Duodenal mucosa (tissue), 2 donors: ENCODE results near the gene CUX1.

Experiments
- H3K27ac ChIP-seq: one replicate; pipeline ENCODE4 v1.7.0; 2013; ENCODE audit warnings: low read depth, low read length
- H3K27me3 ChIP-seq, 2 donors: one replicate each; pipeline ENCODE4 v1.7.0; 2013; ENCODE audit warnings: low read length in 2 of 2, control low read depth in 1 of 2; ENCODE audit not compliant: insufficient read depth in 2 of 2, control insufficient read depth in 1 of 2
- H3K36me3 ChIP-seq, 2 donors: one replicate each; pipeline ENCODE4 v1.7.0; 2013; ENCODE audit warnings: low read length in 2 of 2, control low read depth in 1 of 2; ENCODE audit not compliant: insufficient read depth in 2 of 2, control insufficient read depth in 1 of 2
- H3K4me1 ChIP-seq, 2 donors: one replicate each; pipeline ENCODE4 v1.7.0; 2013; ENCODE audit warnings: low read length in 2 of 2, control low read depth in 1 of 2; ENCODE audit not compliant: insufficient read depth in 2 of 2, control insufficient read depth in 1 of 2
- H3K4me3 ChIP-seq, 2 donors: one replicate each; pipeline ENCODE4 v1.7.0; 2013; ENCODE audit warnings: low read length in 2 of 2, low read depth in 1 of 2
- H3K9ac ChIP-seq, 2 donors: one replicate each; pipeline ENCODE4 v1.7.0; 2013; ENCODE audit warnings: low read length in 2 of 2, low read depth in 1 of 2
- H3K9me3 ChIP-seq, 2 donors: one replicate each; pipeline ENCODE4 v1.7.0; 2013; ENCODE audit warnings: low read length in 2 of 2, control low read depth in 1 of 2; ENCODE audit not compliant: control insufficient read depth in 1 of 2

Gene CUX1

DNA sequence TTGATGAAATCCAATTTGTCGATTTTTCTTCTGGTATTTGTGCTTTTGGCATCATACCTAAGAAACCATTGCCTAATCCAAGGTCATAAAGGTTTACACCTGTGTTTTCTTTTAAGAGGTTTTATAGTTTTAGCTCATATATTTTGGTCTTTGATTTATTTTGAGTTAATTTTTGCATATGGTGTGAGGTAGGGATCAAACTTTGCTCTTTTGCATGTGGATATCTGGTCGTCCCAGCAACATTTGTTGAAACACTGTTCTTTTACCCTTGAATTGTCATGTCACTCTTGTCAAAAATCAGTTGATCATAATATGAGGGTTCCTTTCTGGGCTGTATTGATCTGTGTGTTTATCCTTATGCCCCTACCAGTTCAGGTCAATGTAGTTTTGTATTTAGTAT, 236.7 kb downstream of the CUX1 start:
- Histone ChIP-seq H3K4me3 (no peak overlapping the region), H3K36me3 (no peaks in the 10 kb centered on the region), H3K27ac (no peak overlapping the region), H3K9ac (no peak overlapping the region), H3K9me3 (peaks cover 0 to 4% of the 10 kb centered on the region in 2 donors), H3K27me3 (no peaks in the 10 kb centered on the region), H3K4me1 (no peaks in the 10 kb centered on the region)

DNA sequence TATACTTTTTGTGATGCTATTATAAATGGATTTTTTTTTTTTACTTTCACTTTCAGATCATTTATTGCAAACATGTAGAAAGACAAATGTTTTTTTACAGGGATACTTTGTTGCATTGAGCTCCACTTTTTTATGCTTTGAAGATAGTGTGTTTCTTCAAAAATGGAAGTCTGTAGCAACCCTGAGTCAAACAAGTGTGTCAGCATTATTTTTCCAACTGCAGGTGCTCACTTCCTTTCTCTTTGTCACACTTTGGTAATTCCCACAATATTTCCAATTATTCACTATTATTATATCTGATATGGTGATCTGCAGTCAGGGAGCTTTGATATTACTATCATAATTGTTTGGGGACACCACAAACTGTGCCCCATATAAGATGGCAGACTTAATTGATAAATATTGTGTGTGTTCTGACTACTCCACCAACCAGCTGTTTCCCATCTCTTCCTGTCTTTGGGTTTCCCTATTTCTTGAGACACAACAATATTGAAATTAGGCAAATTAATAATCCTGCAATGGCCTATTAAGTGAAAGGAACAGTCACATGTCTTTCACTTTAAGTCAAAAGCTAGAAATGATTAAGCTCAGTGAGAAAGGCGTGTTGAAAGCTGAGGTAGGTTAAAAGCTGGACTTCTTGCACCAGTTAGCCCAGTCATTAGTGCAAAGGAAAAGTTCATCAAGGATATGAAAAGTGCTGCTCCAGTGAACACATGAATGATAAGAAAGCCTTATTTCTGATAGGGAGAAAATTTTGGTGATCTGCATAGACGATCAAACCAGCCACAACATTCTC, 238.0 kb downstream of the CUX1 start:
- Histone ChIP-seq H3K27me3 (no peaks in the 10 kb centered on the region), H3K4me3 (no peak overlapping the region), H3K9me3 (peaks cover 0 to 4% of the 10 kb centered on the region in 2 donors), H3K36me3 (no peaks in the 10 kb centered on the region), H3K9ac (no peak overlapping the region), H3K4me1 (no peaks in the 10 kb centered on the region), H3K27ac (no peak overlapping the region)

DNA sequence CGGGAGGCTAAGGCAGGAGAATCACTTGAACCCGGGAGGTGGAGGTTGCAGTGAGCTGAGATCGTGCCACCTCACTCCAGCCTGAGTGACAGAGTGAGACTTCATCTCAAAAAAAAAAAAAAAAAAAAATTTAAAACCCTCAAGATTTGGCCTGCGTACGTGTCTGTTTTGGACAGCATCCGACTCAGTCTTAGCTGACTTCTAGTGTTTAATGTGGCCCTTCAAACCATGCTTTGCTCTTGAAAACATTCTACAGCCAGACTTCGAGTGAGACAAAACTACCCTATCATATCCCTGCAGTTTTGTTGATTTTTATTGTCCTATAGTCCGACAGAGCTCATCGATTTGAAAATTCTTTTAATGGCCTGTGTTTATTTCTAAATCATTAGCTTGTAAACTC, 242.1 kb downstream of the CUX1 start:
- Histone ChIP-seq H3K4me1 (peaks cover 0 to 13% of the 10 kb centered on the region in 2 donors), H3K27me3 (no peaks in the 10 kb centered on the region), H3K4me3 (no peak overlapping the region), H3K9ac (no peak overlapping the region), H3K27ac (no peak overlapping the region), H3K9me3 (peaks cover 0 to 4% of the 10 kb centered on the region in 2 donors), H3K36me3 (no peaks in the 10 kb centered on the region)

DNA sequence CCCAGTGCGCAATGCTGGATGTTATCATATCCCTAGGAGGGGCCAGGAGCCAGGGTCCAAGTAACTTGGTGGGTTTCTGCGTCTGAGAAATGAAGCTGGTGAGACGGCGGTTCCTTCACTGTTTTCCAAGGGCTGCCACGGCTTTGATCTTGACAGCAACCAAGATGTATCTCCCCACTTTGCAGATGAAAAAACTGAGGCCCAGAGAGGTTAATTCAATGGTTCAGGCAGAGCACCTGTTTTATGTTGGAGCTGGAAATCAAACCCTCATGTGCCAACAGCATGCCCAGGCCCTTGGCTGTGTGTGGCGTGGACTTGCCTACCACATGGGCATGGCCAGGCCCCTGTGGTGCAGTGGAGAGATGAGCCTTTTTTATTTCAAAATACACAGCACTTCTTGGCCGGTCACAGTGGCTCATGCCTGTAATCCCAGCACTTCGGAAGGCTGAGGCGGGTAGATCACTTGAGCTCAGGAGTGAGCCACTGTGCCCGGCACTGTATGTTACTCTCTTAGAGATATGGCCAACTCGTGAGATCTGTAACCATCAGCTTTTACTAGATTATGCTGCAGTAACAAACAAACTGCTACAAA, 244.0 kb downstream of the CUX1 start:
- Histone ChIP-seq H3K36me3 (no peaks in the 10 kb centered on the region), H3K9ac (no peak overlapping the region), H3K4me1 (peaks cover 0 to 14% of the 10 kb centered on the region in 2 donors), H3K4me3 (no peak overlapping the region), H3K27me3 (no peaks in the 10 kb centered on the region), H3K27ac (no peak overlapping the region), H3K9me3 (peaks cover 0 to under 1% of the 10 kb centered on the region in 2 donors)

DNA sequence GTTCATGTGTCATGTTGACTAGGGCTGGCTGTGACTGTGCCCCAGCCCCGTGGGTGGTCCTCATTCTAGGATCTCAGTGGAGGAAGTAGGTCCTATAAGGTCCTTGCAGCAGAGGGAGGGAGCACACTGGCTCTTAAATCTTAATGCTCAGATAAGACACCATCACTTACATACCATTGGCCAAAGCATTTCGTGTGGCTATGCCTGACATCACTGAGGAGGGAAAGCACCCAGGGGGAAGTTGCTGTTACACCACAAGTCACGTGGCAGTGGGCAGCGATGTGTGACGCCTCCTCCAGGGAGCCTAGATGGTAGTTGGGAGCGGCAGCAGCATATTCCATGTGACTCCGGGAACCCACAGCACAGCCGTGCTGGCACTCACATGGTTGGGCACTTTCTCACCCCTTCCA, 244.6 kb downstream of the CUX1 start:
- peaks cover 0 to 14% of the 10 kb centered on the region in 2 donors for H3K4me1 ChIP-seq
- no peaks in the 10 kb centered on the region for H3K9me3 ChIP-seq
- no peak overlapping the region for H3K27ac ChIP-seq
- H3K27me3 ChIP-seq: no peaks in the 10 kb centered on the region
- H3K4me3 ChIP-seq: no peak overlapping the region
- no peaks in the 10 kb centered on the region for H3K36me3 ChIP-seq
- no peak overlapping the region for H3K9ac ChIP-seq

DNA sequence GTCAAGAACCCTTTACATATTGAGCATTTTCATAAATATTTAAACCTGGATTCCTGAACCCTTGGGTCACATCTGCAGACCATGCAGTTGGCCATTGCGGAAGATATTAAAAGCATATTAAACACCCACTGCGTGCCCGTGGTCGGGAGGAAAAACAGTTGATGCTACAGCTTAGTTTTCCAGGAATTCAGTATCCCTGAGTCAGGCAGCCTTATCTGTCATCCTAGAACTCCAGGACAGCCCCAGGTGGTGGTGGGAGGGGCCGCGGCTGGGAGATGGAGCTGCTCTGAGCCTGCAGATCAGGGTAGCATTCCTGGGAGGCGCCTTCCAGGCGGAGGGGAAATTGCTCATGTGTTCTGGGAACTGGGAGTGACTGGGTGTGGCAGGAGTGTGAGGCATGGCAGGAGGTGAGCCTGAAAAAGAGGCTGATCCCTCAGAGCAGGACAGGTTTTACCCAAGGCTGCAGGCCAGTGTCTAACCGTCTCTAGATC, 246.3 kb downstream of the CUX1 start:
- Histone ChIP-seq H3K27ac (no peak overlapping the region), H3K9ac (no peak overlapping the region), H3K9me3 (no peaks in the 10 kb centered on the region), H3K27me3 (no peaks in the 10 kb centered on the region), H3K4me3 (no peak overlapping the region), H3K36me3 (peaks cover 0 to 2% of the 10 kb centered on the region in 2 donors), H3K4me1 (peaks cover 0 to 14% of the 10 kb centered on the region in 2 donors)

DNA sequence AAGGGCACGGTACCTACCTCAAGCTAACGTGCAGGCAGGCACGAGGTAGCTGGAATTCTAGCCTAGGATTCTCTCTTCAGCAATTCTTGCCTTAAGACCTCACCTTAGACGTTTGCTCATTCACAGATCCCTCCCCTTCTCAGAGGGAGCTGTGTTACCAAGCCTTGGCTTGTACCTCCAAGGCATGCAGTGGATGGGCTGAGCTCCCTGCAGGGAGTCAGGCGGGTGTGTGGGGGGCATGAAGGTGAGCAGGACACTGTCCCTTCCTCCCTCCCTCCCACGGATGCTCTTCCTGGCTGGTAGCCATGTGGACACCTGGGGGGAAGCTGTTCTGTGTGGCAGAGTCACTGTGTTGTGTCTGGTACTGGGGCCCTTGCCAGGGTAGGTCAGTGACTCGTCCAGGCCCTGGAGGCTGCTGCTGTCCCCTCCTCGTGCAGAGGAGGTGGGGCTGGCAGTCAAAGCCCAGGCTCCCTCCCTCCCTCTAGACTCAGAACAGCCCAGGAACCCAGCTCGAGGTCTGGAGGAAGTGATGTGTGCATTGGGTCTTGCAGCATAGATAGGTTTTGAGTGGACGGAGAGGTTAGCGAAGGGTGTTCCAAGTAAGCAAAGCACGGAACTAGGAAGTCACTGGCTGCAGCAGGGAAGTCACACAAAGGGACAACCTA, 247.1 kb downstream of the CUX1 start:
- Histone ChIP-seq H3K4me3 (no peak overlapping the region), H3K9me3 (no peaks in the 10 kb centered on the region), H3K27ac (no peak overlapping the region), H3K9ac (no peak overlapping the region), H3K36me3 (peaks cover 0 to 8% of the 10 kb centered on the region in 2 donors), H3K4me1 (peaks cover 0 to 14% of the 10 kb centered on the region in 2 donors), H3K27me3 (no peaks in the 10 kb centered on the region)

DNA sequence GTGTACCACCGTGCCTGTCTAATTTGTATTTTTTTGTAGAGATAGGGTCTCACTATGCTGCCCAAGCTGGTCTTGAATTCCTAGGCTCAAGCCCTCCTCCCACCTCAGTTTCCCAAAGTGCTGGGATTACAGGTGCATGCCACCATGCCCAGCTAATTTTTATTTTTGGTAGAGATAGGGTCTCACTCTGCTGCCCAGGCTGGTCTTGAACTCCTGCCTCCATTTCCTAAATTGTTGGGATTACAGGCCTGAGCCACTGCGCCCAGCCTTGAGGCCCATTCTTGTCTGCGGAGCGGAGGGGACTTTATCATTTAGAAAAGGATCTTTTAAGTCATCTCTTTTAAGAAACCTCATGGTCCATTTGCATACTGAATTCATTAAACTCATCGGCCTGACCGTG, 247.8 kb downstream of the CUX1 start:
- peaks cover 0 to 14% of the 10 kb centered on the region in 2 donors for H3K4me1 ChIP-seq
- no peak overlapping the region for H3K4me3 ChIP-seq
- no peaks in the 10 kb centered on the region for H3K9me3 ChIP-seq
- H3K36me3 ChIP-seq: peaks cover 0 to 10% of the 10 kb centered on the region in 2 donors
- no peak overlapping the region for H3K9ac ChIP-seq
- no peak overlapping the region for H3K27ac ChIP-seq
- no peaks in the 10 kb centered on the region for H3K27me3 ChIP-seq

DNA sequence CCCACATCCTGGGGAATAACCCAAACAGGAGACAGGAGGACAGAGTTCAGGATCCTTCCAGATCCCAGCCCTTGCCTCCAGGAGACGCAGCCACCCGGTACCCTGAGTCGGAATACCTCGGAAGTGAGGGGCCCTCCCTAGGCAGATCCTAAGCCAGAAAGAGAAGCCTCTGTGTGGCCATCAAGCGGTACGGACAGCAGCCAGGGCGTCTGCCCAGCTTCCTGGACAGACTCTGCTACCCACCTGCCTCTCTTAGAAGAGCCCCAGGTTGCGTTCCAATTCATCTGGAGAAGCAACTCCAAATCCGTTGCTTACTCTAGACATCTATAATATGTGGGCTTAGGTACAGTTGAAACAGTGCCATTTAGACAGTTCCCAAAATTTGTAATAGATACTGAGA, 249.1 kb downstream of the CUX1 start:
- Histone ChIP-seq H3K27ac (no peak overlapping the region), H3K4me1 (peaks cover 0 to 14% of the 10 kb centered on the region in 2 donors), H3K27me3 (no peaks in the 10 kb centered on the region), H3K36me3 (peaks cover 5 to 15% of the 10 kb centered on the region in 2 donors), H3K9ac (no peak overlapping the region), H3K4me3 (no peak overlapping the region), H3K9me3 (peaks cover 0 to 4% of the 10 kb centered on the region in 2 donors)

DNA sequence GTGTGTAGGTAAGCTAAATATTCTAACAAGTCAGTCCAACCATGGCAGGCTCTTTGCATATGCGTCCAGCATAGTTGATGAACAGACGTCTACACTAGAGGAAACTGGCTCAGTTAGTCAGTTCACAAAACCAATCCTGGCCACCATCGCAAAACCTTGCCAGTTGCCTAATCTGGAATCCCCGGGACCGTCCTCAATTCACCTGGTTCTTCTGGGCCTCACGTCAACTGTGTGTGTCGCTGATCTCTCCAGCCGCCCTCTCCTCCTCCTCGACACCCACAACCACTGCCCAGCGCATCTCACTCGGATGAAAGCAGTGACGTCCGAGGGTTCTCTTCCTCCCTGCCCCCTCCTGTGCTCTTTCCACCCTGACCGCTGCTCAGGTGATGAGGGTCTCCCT, 251.4 kb downstream of the CUX1 start:
- Histone ChIP-seq H3K27ac (no peak overlapping the region), H3K9ac (no peak overlapping the region), H3K4me3 (no peak overlapping the region), H3K9me3 (peaks cover 0 to 9% of the 10 kb centered on the region in 2 donors), H3K4me1 (peaks cover 0 to 6% of the 10 kb centered on the region in 2 donors), H3K36me3 (peaks cover 12 to 26% of the 10 kb centered on the region in 2 donors), H3K27me3 (no peaks in the 10 kb centered on the region)
